ENCODE results near the gene HSPA9. TPM values are rescaled to one million over a fixed set of nuclear protein-coding genes. Genes with fewer than 3 reads are reported as not detected.
A peak's percentile ranks its signal among the peaks of the same experiment; 100 is the strongest.

The HSPA9 gene
- total and polyA plus RNA-seq, 2 of the 13 experiments (the other 11 are each of a cell fraction or from before 2014, with no cell fraction given): 165 to 478 TPM

- TF ChIP-seq PAXIP1 (CRISPR knock-in tag; conservative IDR thresholded peaks at IDR 0.05) (peak; percentile 85), ZNF567 (CRISPR knock-in tag; IDR thresholded peaks at IDR 0.05; ENCODE audit: borderline replicate concordance) (no peak), ZNF709 (CRISPR knock-in tag; IDR thresholded peaks at IDR 0.05) (no peak), MAZ (IDR thresholded peaks at IDR 0.05; ENCODE audit: borderline replicate concordance, low read depth, low read length) (no peak), MAZ (CRISPR knock-in tag; IDR thresholded peaks at IDR 0.05; ENCODE audit: low read depth) (no peak), ZNF749 (CRISPR knock-in tag; IDR thresholded peaks at IDR 0.05; ENCODE audit: borderline replicate concordance) (no peak), HOXA9 (CRISPR knock-in tag; IDR thresholded peaks at IDR 0.05; ENCODE audit: borderline replicate concordance) (no peak), ZNF124 (CRISPR knock-in tag; IDR thresholded peaks at IDR 0.05) (no peak), SNAPC5 (CRISPR knock-in tag; IDR thresholded peaks at IDR 0.05; ENCODE audit: borderline replicate concordance) (no peak), ZNF549 (CRISPR knock-in tag; IDR thresholded peaks at IDR 0.05) (no peak), RFX1 (IDR thresholded peaks at IDR 0.05) (no peak), ZNF329 (CRISPR knock-in tag; IDR thresholded peaks at IDR 0.05; ENCODE audit: low read depth) (no peak), RCOR2 (CRISPR knock-in tag; IDR thresholded peaks at IDR 0.05) (no peak), TCF7 (IDR thresholded peaks at IDR 0.05; ENCODE audit: low read depth) (0 out of 2 replicates have a peak, but pooled peaks have one; percentile 17), GABPA (IDR thresholded peaks at IDR 0.05; ENCODE audit: low read depth, low read length) (no peak), GABPA (CRISPR knock-in tag; IDR thresholded peaks at IDR 0.05; ENCODE audit: low read depth) (peak; percentile 47), ARID5B (CRISPR knock-in tag; IDR thresholded peaks at IDR 0.05) (peak; percentile 85; the same call in 1 of the 2 replicates), SMAD9 (CRISPR knock-in tag; IDR thresholded peaks at IDR 0.05) (no peak), THRA (CRISPR knock-in tag; IDR thresholded peaks at IDR 0.05; ENCODE audit: borderline replicate concordance) (peak; percentile 77; the same call in 1 of the 2 replicates), SRSF4 (IDR thresholded peaks at IDR 0.05; ENCODE audit: low read depth, low read length, poor library complexity, severe bottlenecking) (no peak), HOXA7 (CRISPR knock-in tag; IDR thresholded peaks at IDR 0.05) (no peak)
Observed at GRCh38 chr5:138533973-138534941, 40.9 kb downstream of the HSPA9 start (continued).
